HEK293 (cell line): ENCODE results near the gene MAPK8IP3.
A peak's percentile ranks its signal among the peaks of the same experiment; 100 is the strongest.

Experiments used
- GLI4 ChIP-seq: fragments of 450-650 bp; formaldehyde crosslinking; IDR thresholded peaks from 2 replicates; pipeline ENCODE4 v1.5.1; 2016; ENCODE audit warnings: missing biosample characterization, missing genetic modification characterization
- KLF7 ChIP-seq: fragments of 450-650 bp; formaldehyde crosslinking; IDR thresholded peaks from 2 replicates; pipeline ENCODE4 v1.5.1; 2016; ENCODE audit warnings: missing biosample characterization, missing genetic modification characterization, borderline replicate concordance
- MYNN ChIP-seq: fragments of 450-650 bp; formaldehyde crosslinking; IDR thresholded peaks from 2 replicates; pipeline ENCODE4 v1.5.1; 2016; ENCODE audit warnings: missing biosample characterization, missing genetic modification characterization, borderline replicate concordance
- SETDB1 ChIP-seq: IDR thresholded peaks from one replicate; pipeline ENCODE4 v1.6.1; 2017; ENCODE audit warnings: mild to moderate bottlenecking, low read length, moderate library complexity, mixed read lengths; ENCODE audit not compliant: insufficient read length
- TCF7L2 ChIP-seq: IDR thresholded peaks from 2 replicates; pipeline ENCODE4 v1.6.1; 2011; ENCODE audit warnings: low read depth, mild to moderate bottlenecking, inconsistent platforms, low read length, moderate library complexity, borderline replicate concordance
- ZBTB48 ChIP-seq: fragments of 450-650 bp; formaldehyde crosslinking; IDR thresholded peaks from 2 replicates; pipeline ENCODE4 v1.5.1; 2016; ENCODE audit warnings: missing biosample characterization, missing genetic modification characterization
- ZFHX2 ChIP-seq: fragments of 450-650 bp; formaldehyde crosslinking; conservative IDR thresholded peaks from 2 replicates; pipeline ENCODE4 v1.5.1; 2016; ENCODE audit warnings: missing biosample characterization, missing genetic modification characterization
- ZNF121 ChIP-seq: fragments of 450-650 bp; formaldehyde crosslinking; IDR thresholded peaks from 2 replicates; pipeline ENCODE4 v1.5.1; 2016; ENCODE audit warnings: missing biosample characterization, missing genetic modification characterization
- ZNF18 ChIP-seq: fragments of 450-650 bp; formaldehyde crosslinking; IDR thresholded peaks from 2 replicates; pipeline ENCODE4 v1.5.1; 2016; ENCODE audit warnings: missing biosample characterization, missing genetic modification characterization
- ZNF184 ChIP-seq: fragments of 450-650 bp; IDR thresholded peaks from 2 replicates; pipeline ENCODE4 v1.5.1; 2018; ENCODE audit warnings: missing biosample characterization, mild to moderate bottlenecking, missing genetic modification characterization
- ZNF335 ChIP-seq: fragments of 450-650 bp; formaldehyde crosslinking; conservative IDR thresholded peaks from 2 replicates; pipeline ENCODE4 v1.5.1; 2016; ENCODE audit warnings: missing biosample characterization, missing genetic modification characterization
- ZNF561 ChIP-seq: fragments of 450-650 bp; IDR thresholded peaks from 2 replicates; pipeline ENCODE4 v1.5.1; 2018; ENCODE audit warnings: missing biosample characterization, missing genetic modification characterization, borderline replicate concordance
- ZNF600 ChIP-seq: fragments of 450-650 bp; formaldehyde crosslinking; IDR thresholded peaks from 2 replicates; pipeline ENCODE4 v1.5.1; 2016; ENCODE audit warnings: missing biosample characterization, missing genetic modification characterization
- ZNF654 ChIP-seq: fragments of 450-650 bp; formaldehyde crosslinking; IDR thresholded peaks from 2 replicates; pipeline ENCODE4 v1.5.1; 2016; ENCODE audit warnings: low read depth, missing biosample characterization, missing genetic modification characterization
- ZNF664 ChIP-seq: fragments of 450-650 bp; formaldehyde crosslinking; IDR thresholded peaks from 2 replicates; pipeline ENCODE4 v1.5.1; 2016; ENCODE audit warnings: missing biosample characterization, missing genetic modification characterization
- TF ChIP-seq, protein P1 (sequence below): fragments of 450-650 bp; IDR thresholded peaks from 2 replicates; pipeline ENCODE4 v1.5.1; 2018; ENCODE audit warnings: missing biosample characterization, mild to moderate bottlenecking, missing genetic modification characterization
- TF ChIP-seq, protein P2 (sequence below): fragments of 450-650 bp; formaldehyde crosslinking; IDR thresholded peaks from 2 replicates; pipeline ENCODE4 v1.5.1; 2016; ENCODE audit warnings: missing biosample characterization, missing genetic modification characterization
- TF ChIP-seq, protein P3 (sequence below): fragments of 450-650 bp; formaldehyde crosslinking; IDR thresholded peaks from 2 replicates; pipeline ENCODE4 v1.5.1; 2016; ENCODE audit warnings: missing biosample characterization, missing genetic modification characterization, low read depth
- TF ChIP-seq, protein P4 (sequence below): fragments of 450-650 bp; formaldehyde crosslinking; IDR thresholded peaks from 2 replicates; pipeline ENCODE4 v1.5.1; 2016; ENCODE audit warnings: missing biosample characterization, missing genetic modification characterization
- TF ChIP-seq, protein P5 (sequence below): fragments of 450-650 bp; formaldehyde crosslinking; IDR thresholded peaks from 2 replicates; pipeline ENCODE4 v1.5.1; 2016; ENCODE audit warnings: missing biosample characterization, missing genetic modification characterization
- TF ChIP-seq, protein P6 (sequence below): fragments of 450-650 bp; formaldehyde crosslinking; IDR thresholded peaks from 2 replicates; pipeline ENCODE4 v1.5.1; 2017; ENCODE audit warnings: missing biosample characterization, missing genetic modification characterization

Gene MAPK8IP3

DNA sequence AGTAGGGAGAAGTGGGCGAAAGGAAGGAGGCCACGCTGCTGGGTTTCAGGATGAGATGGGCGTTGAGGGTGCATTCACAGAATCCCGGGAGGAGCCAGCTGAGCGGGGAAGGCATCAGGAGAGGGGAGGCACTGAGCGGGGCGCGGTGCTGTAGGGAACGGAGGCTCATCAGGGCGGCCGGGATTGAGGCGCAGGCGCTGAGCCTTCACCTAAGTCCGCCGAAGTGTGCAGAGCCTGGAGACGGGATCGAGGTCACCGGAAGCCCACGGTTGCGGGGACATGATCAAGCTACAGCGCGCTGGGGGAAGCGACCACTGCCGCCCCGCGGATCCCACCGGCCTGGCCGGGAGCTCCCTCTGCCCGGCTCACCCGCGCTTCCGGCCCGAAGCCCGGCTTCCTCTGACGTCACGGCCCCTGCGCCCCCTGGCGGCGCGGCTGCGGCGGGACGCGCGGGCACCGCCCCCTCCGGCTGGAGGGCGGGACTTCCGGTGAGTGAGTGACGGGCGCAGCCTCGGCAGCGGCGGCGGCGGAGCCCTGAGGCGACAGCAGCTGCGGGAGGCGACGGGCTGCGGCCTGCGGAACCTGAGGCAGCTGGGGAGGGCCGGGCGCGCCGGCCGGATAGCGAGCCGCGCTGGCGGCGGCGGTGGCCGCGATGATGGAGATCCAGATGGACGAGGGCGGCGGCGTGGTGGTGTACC, at the start of gene MAPK8IP3 (continued):
- no peak for TF ChIP-seq ZNF654
- TF ChIP-seq ZNF18 (tag by site-specific recombination), result 0 out of 2 replicates have a peak, but pooled peaks have one; percentile 39
- peak; percentile 48 for TF ChIP-seq ZNF600 (tag by site-specific recombination)
- peak; percentile 46; the same call in 1 of the 2 replicates for TF ChIP-seq ZBTB48 (tag by site-specific recombination)
- TF ChIP-seq, protein P1, sequence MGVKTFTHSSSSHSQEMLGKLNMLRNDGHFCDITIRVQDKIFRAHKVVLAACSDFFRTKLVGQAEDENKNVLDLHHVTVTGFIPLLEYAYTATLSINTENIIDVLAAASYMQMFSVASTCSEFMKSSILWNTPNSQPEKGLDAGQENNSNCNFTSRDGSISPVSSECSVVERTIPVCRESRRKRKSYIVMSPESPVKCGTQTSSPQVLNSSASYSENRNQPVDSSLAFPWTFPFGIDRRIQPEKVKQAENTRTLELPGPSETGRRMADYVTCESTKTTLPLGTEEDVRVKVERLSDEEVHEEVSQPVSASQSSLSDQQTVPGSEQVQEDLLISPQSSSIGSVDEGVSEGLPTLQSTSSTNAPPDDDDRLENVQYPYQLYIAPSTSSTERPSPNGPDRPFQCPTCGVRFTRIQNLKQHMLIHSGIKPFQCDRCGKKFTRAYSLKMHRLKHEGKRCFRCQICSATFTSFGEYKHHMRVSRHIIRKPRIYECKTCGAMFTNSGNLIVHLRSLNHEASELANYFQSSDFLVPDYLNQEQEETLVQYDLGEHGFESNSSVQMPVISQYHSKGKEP (tag by site-specific recombination), result peak; percentile 89
- peak; percentile 46; the same call in 1 of the 2 replicates for TF ChIP-seq KLF7 (tag by site-specific recombination)
- no peak for TF ChIP-seq ZNF664 (tag by site-specific recombination)
- TF ChIP-seq ZNF561 (tag by site-specific recombination), result peak; percentile 91
- TF ChIP-seq ZNF335 (tag by site-specific recombination), result peak; percentile 51
- TF ChIP-seq, protein P2, sequence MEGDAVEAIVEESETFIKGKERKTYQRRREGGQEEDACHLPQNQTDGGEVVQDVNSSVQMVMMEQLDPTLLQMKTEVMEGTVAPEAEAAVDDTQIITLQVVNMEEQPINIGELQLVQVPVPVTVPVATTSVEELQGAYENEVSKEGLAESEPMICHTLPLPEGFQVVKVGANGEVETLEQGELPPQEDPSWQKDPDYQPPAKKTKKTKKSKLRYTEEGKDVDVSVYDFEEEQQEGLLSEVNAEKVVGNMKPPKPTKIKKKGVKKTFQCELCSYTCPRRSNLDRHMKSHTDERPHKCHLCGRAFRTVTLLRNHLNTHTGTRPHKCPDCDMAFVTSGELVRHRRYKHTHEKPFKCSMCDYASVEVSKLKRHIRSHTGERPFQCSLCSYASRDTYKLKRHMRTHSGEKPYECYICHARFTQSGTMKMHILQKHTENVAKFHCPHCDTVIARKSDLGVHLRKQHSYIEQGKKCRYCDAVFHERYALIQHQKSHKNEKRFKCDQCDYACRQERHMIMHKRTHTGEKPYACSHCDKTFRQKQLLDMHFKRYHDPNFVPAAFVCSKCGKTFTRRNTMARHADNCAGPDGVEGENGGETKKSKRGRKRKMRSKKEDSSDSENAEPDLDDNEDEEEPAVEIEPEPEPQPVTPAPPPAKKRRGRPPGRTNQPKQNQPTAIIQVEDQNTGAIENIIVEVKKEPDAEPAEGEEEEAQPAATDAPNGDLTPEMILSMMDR (tag by site-specific recombination), result peak; percentile 77
- TF ChIP-seq, protein P3, sequence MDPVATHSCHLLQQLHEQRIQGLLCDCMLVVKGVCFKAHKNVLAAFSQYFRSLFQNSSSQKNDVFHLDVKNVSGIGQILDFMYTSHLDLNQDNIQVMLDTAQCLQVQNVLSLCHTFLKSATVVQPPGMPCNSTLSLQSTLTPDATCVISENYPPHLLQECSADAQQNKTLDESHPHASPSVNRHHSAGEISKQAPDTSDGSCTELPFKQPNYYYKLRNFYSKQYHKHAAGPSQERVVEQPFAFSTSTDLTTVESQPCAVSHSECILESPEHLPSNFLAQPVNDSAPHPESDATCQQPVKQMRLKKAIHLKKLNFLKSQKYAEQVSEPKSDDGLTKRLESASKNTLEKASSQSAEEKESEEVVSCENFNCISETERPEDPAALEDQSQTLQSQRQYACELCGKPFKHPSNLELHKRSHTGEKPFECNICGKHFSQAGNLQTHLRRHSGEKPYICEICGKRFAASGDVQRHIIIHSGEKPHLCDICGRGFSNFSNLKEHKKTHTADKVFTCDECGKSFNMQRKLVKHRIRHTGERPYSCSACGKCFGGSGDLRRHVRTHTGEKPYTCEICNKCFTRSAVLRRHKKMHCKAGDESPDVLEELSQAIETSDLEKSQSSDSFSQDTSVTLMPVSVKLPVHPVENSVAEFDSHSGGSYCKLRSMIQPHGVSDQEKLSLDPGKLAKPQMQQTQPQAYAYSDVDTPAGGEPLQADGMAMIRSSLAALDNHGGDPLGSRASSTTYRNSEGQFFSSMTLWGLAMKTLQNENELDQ (tag by site-specific recombination), result no peak
- peak; percentile 41; the same call in 1 of the 2 replicates for TF ChIP-seq GLI4 (tag by site-specific recombination)
- no peak for TF ChIP-seq MYNN
- TF ChIP-seq SETDB1, result no peak
- TF ChIP-seq ZFHX2 (tag by site-specific recombination), result peak; percentile 65
- TF ChIP-seq, protein P4, sequence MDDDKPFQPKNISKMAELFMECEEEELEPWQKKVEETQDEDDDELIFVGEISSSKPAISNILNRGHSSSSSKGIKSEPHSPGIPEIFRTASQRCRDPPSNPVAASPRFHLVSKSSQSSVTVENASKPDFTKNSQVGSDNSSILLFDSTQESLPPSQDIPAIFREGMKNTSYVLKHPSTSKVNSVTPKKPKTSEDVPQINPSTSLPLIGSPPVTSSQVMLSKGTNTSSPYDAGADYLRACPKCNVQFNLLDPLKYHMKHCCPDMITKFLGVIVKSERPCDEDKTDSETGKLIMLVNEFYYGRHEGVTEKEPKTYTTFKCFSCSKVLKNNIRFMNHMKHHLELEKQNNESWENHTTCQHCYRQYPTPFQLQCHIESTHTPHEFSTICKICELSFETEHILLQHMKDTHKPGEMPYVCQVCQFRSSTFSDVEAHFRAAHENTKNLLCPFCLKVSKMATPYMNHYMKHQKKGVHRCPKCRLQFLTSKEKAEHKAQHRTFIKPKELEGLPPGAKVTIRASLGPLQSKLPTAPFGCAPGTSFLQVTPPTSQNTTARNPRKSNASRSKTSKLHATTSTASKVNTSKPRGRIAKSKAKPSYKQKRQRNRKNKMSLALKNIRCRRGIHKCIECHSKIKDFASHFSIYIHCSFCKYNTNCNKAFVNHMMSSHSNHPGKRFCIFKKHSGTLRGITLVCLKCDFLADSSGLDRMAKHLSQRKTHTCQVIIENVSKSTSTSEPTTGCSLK, result no peak
- no peak for TF ChIP-seq TCF7L2
- TF ChIP-seq, protein P5, sequence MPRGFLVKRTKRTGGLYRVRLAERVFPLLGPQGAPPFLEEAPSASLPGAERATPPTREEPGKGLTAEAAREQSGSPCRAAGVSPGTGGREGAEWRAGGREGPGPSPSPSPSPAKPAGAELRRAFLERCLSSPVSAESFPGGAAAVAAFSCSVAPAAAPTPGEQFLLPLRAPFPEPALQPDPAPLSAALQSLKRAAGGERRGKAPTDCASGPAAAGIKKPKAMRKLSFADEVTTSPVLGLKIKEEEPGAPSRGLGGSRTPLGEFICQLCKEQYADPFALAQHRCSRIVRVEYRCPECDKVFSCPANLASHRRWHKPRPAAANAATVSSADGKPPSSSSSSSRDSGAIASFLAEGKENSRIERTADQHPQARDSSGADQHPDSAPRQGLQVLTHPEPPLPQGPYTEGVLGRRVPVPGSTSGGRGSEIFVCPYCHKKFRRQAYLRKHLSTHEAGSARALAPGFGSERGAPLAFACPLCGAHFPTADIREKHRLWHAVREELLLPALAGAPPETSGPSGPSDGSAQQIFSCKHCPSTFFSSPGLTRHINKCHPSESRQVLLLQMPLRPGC (tag by site-specific recombination), result peak; percentile 50
- peak; percentile 89 for TF ChIP-seq ZNF184 (tag by site-specific recombination)
- 0 out of 2 replicates have a peak, but pooled peaks have one; percentile 20 for TF ChIP-seq ZNF121 (tag by site-specific recombination)
- TF ChIP-seq, protein P6, sequence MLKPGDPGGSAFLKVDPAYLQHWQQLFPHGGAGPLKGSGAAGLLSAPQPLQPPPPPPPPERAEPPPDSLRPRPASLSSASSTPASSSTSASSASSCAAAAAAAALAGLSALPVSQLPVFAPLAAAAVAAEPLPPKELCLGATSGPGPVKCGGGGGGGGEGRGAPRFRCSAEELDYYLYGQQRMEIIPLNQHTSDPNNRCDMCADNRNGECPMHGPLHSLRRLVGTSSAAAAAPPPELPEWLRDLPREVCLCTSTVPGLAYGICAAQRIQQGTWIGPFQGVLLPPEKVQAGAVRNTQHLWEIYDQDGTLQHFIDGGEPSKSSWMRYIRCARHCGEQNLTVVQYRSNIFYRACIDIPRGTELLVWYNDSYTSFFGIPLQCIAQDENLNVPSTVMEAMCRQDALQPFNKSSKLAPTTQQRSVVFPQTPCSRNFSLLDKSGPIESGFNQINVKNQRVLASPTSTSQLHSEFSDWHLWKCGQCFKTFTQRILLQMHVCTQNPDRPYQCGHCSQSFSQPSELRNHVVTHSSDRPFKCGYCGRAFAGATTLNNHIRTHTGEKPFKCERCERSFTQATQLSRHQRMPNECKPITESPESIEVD (tag by site-specific recombination), result no peak
